Ishikawa (cell line): ENCODE results near the gene CDK19.

Experiments
- CEBPB ChIP-seq: IDR thresholded peaks from 2 replicates; pipeline ENCODE4 v1.6.1; 2012
- EGR1 ChIP-seq: IDR thresholded peaks from 2 replicates; pipeline ENCODE4 v1.6.1; 2012
- FOXM1 ChIP-seq: IDR thresholded peaks from 2 replicates; pipeline ENCODE4 v1.6.1; 2012; ENCODE audit warnings: low read depth, borderline replicate concordance
- NFIC ChIP-seq: IDR thresholded peaks from 2 replicates; pipeline ENCODE4 v1.6.1; 2012
- RAD21 ChIP-seq: IDR thresholded peaks from 2 replicates; pipeline ENCODE4 v1.6.1; 2012; ENCODE audit warnings: low read depth
- REST ChIP-seq: IDR thresholded peaks from 2 replicates; pipeline ENCODE4 v1.6.1; 2012; ENCODE audit warnings: low read depth, mild to moderate bottlenecking
- TAF1 ChIP-seq: IDR thresholded peaks from 2 replicates; pipeline ENCODE4 v1.6.1; 2012; ENCODE audit warnings: low read depth, mild to moderate bottlenecking
- YY1 ChIP-seq: IDR thresholded peaks from 2 replicates; pipeline ENCODE4 v1.6.1; 2012; ENCODE audit warnings: low read depth
- ZBTB7A ChIP-seq: IDR thresholded peaks from 2 replicates; pipeline ENCODE4 v1.6.1; 2012; ENCODE audit warnings: low read depth

DNA sequence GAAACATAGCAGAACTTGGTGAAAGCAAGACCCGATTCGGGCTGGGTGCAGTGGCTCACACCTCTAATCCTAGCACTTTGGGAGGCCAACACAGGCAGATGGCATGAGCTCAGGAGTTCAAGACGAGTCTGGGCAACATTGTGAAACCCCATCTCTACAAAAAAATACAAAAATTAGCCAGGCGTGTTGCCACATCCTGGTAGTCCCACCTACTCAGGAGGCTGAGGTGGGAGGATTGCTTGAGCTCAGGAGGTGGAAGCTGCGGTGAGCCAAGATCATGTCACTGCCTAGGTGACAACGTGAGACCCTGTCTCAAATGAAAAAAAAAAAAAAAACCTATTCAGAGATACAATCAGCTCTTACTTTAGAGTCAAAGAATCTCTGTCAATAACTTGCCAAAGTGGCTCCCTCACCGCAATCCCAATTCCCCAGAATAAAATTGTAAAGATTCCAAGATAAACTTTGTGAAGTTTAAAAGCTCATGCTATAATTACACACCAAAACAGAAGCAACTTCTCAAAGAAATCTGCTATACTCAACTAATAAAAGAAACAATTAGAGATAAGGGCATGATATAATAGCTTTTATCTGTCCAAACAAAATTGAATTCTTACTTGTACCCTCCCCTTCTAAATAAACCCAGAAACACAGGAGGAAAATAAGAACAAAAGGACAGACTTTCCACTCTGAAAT lies 33.6 kb downstream of the CDK19 start:
- TF ChIP-seq NFIC (no peak), ZBTB7A (no peak), CEBPB (no peak), YY1 (no peak), RAD21 (no peak), FOXM1 (no peak), TAF1 (no peak), EGR1 (no peak), REST (no peak)
